ENCODE results near the gene BBX.

BBX gene

GRCh38 chr3:107522510-107523288 is at the start of gene BBX:
TSS of gene BBX (plus strand) at chr3:107522962. CDS start at chr3:107710461, 187,499 bp downstream.
- DNase-seq: peak; percentile 74

- DNase-seq: no peak
Measured at GRCh38 chr3:107476462-107476861, 46.3 kb upstream of the BBX start.

GRCh38 chr3:107487490-107487889 is 35.3 kb upstream of the BBX start:
- no peak for DNase-seq

- no peak for DNase-seq
Measured at GRCh38 chr3:107488942-107489341, 33.8 kb upstream of the BBX start.

GRCh38 chr3:107493134-107493533 is 29.6 kb upstream of the BBX start:
- no peak for DNase-seq

GRCh38 chr3:107496855-107497254 is 25.9 kb upstream of the BBX start:
- DNase-seq: no peak

GRCh38 chr3:107498646-107499045 is 24.1 kb upstream of the BBX start:
- DNase-seq: no peak

GRCh38 chr3:107506458-107506857 is 16.3 kb upstream of the BBX start:
- no peak for DNase-seq

GRCh38 chr3:107508331-107508730 is 14.4 kb upstream of the BBX start:
- DNase-seq: no peak

GRCh38 chr3:107512108-107512507 is 10.7 kb upstream of the BBX start:
- DNase-seq: no peak

GRCh38 chr3:107514453-107514852 is 8.3 kb upstream of the BBX start:
- no peak for DNase-seq

GRCh38 chr3:107516475-107516874 is 6.3 kb upstream of the BBX start:
- no peak for DNase-seq

GRCh38 chr3:107520535-107520934 is 2.2 kb upstream of the BBX start:
- no peak for DNase-seq

GRCh38 chr3:107521469-107522059 is 1.2 kb upstream of the BBX start:
- no peak for DNase-seq

- no peak for DNase-seq
Measured at GRCh38 chr3:107523289-107523538, 452 bp downstream of the BBX start.

- DNase-seq: no peak
Measured at GRCh38 chr3:107523539-107524325, 970 bp downstream of the BBX start.

GRCh38 chr3:107524326-107524840 is 1.6 kb downstream of the BBX start:
- DNase-seq: no peak

- no peak for DNase-seq
Measured at GRCh38 chr3:107524841-107525643, 2.3 kb downstream of the BBX start.

GRCh38 chr3:107525644-107526305 is 3.0 kb downstream of the BBX start:
- no peak for DNase-seq

GRCh38 chr3:107531917-107532469 is 9.2 kb downstream of the BBX start:
- no peak for DNase-seq

- DNase-seq: no peak
Measured at GRCh38 chr3:107540857-107541256, 18.1 kb downstream of the BBX start.

- no peak for DNase-seq
Measured at GRCh38 chr3:107542665-107543064, 19.9 kb downstream of the BBX start.

Measured in SIG-M5 (cell line).